Hepatocyte (in vitro differentiated cells): ENCODE results near the gene CFAP70. TPM values are rescaled to one million over a fixed set of nuclear protein-coding genes. Genes with fewer than 3 reads are reported as not detected.

Source experiments
- DNase-seq: peaks from one replicate; pipeline ENCODE4 v3.0.0-alpha.2; 2016; ENCODE audit warnings: low spot score
- H2AFZ ChIP-seq: fragments of 200-600 bp; sonication (generic); 2 replicates; pipeline ENCODE4 v1.6.0; 2016; ENCODE audit warnings: antibody characterized with exemption, mild to moderate bottlenecking
- H3K27ac ChIP-seq: fragments of 200-600 bp; sonication (generic); 2 replicates; pipeline ENCODE4 v1.5.1; 2016; ENCODE audit warnings: mild to moderate bottlenecking
- H3K27me3 ChIP-seq: fragments of 200-600 bp; sonication (generic); 2 replicates; pipeline ENCODE4 v1.6.1; 2016
- H3K36me3 ChIP-seq: fragments of 200-600 bp; sonication (generic); replicated peaks from 2 replicates; pipeline ENCODE4 v1.5.1; 2016; ENCODE audit warnings: low read depth; ENCODE audit not compliant: insufficient read depth
- H3K4me1 ChIP-seq: fragments of 200-600 bp; sonication (generic); 2 replicates; pipeline ENCODE4 v1.5.1; 2016; ENCODE audit warnings: mild to moderate bottlenecking, moderate library complexity; ENCODE audit not compliant: insufficient read depth
- H3K4me2 ChIP-seq: fragments of 200-600 bp; sonication (generic); 2 replicates; pipeline ENCODE4 v1.6.0; 2016
- H3K4me3 ChIP-seq: fragments of 200-600 bp; sonication (generic); 2 replicates; pipeline ENCODE4 v1.5.1; 2016; ENCODE audit warnings: mild to moderate bottlenecking
- H3K79me2 ChIP-seq: fragments of 200-600 bp; sonication (generic); 2 replicates; pipeline ENCODE4 v1.6.0; 2017; ENCODE audit warnings: mild to moderate bottlenecking
- H3K9me2 ChIP-seq: fragments of 200-600 bp; sonication (generic); replicated peaks from 2 replicates; pipeline ENCODE4 v1.6.0; 2017; ENCODE audit warnings: mild to moderate bottlenecking; ENCODE audit not compliant: insufficient read depth
- H3K9me3 ChIP-seq: fragments of 200-600 bp; sonication (generic); 2 replicates; pipeline ENCODE4 v1.5.1; 2016; ENCODE audit warnings: low read depth, mild to moderate bottlenecking
- H4K20me1 ChIP-seq: fragments of 200-600 bp; sonication (generic); 2 replicates; pipeline ENCODE4 v1.6.0; 2016; ENCODE audit warnings: mild to moderate bottlenecking; ENCODE audit not compliant: insufficient read depth, poor library complexity, severe bottlenecking
- EZH2 ChIP-seq: fragments of 200-600 bp; sonication (generic); IDR thresholded peaks from 2 replicates; pipeline ENCODE4 v1.6.1; 2016; ENCODE audit warnings: antibody characterized with exemption, mild to moderate bottlenecking, borderline replicate concordance
- EZH2phosphoT487 ChIP-seq: fragments of 200-600 bp; sonication (generic); IDR thresholded peaks from one replicate; pipeline ENCODE4 v1.6.1; 2018; ENCODE audit warnings: antibody characterized with exemption, mild to moderate bottlenecking, low read depth, moderate library complexity; ENCODE audit not compliant: unreplicated experiment, severe bottlenecking
- WGBS: methylation state at CpG from one replicate; pipeline ENCODE4 v1.1.6; 2016; ENCODE audit warnings: low lambda C conversion rate; ENCODE audit errors: missing lambda C conversion rate; 5-methylcytosine and 5-hydroxymethylcytosine counted together
- polyA plus RNA-seq: library from polyadenylated mRNA; unstranded; fragments of >200 nt; fragmentation: Nextera tagmentation; extraction: Ambion mirVana; gene quantifications from 2 replicates; pipeline ENCODE4 v1.2.1, GENCODE V29; 2016
- total RNA-seq: library from RNA; depleted of rRNA; stranded (reverse); fragments of >200 nt; gene quantifications from 2 replicates; pipeline ENCODE4 v1.2.3, GENCODE V29; 2014
- TF ChIP-seq, protein P1 (sequence below): fragments of 200-600 bp; sonication (generic); IDR thresholded peaks from 2 replicates; pipeline ENCODE4 v1.5.1; 2016; ENCODE audit warnings: antibody characterized with exemption, mild to moderate bottlenecking; ENCODE audit not compliant: poor library complexity

The CFAP70 gene
- total and polyA plus RNA-seq, 2 experiments from 2014 or later = 1.6 to 3.9 TPM

DNA sequence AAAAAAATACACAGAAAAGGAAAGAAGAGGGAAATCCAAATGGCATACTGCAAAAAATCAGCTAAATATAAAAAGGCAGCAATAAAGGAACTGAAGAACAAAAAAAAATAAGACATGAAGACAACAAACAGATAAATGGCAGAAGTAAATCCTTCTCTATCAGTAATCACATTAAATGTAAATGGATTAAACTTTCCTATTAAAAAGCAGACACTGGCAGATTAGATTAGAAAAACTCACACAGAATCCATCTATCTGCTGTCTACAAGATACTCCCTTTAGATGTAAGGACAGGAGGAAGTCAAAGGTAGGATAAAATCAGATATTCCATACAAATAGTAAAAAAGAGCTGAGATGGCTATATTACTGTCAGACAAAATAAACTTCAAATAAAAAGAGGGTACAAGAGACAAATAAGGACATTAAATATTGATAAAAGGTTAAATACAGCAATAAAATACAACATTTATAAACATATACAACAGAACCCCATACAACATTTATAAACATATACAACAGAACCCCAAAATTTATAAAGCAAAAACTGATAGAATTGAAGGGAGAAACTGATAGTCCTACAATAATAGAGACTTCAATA, 51.4 kb downstream of the CFAP70 start:
- H2AFZ ChIP-seq = no peak overlapping the region
- no peaks in the 10 kb centered on the region for H3K9me2 ChIP-seq
- H3K4me2 ChIP-seq = no peak overlapping the region
- no peak for DNase-seq
- peaks cover 15% of the 10 kb centered on the region for H3K9me3 ChIP-seq
- no peak overlapping the region for H3K4me3 ChIP-seq
- no peaks in the 10 kb centered on the region for H4K20me1 ChIP-seq
- H3K4me1 ChIP-seq = no peaks in the 10 kb centered on the region
- TF ChIP-seq EZH2phosphoT487 (no peak), EZH2 (no peak)
- TF ChIP-seq, protein P1, sequence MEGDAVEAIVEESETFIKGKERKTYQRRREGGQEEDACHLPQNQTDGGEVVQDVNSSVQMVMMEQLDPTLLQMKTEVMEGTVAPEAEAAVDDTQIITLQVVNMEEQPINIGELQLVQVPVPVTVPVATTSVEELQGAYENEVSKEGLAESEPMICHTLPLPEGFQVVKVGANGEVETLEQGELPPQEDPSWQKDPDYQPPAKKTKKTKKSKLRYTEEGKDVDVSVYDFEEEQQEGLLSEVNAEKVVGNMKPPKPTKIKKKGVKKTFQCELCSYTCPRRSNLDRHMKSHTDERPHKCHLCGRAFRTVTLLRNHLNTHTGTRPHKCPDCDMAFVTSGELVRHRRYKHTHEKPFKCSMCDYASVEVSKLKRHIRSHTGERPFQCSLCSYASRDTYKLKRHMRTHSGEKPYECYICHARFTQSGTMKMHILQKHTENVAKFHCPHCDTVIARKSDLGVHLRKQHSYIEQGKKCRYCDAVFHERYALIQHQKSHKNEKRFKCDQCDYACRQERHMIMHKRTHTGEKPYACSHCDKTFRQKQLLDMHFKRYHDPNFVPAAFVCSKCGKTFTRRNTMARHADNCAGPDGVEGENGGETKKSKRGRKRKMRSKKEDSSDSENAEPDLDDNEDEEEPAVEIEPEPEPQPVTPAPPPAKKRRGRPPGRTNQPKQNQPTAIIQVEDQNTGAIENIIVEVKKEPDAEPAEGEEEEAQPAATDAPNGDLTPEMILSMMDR = no peak
- H3K27ac ChIP-seq = no peak overlapping the region
- no peaks in the 10 kb centered on the region for H3K79me2 ChIP-seq
- no peaks in the 10 kb centered on the region for H3K36me3 ChIP-seq
- H3K27me3 ChIP-seq = no peaks in the 10 kb centered on the region

DNA sequence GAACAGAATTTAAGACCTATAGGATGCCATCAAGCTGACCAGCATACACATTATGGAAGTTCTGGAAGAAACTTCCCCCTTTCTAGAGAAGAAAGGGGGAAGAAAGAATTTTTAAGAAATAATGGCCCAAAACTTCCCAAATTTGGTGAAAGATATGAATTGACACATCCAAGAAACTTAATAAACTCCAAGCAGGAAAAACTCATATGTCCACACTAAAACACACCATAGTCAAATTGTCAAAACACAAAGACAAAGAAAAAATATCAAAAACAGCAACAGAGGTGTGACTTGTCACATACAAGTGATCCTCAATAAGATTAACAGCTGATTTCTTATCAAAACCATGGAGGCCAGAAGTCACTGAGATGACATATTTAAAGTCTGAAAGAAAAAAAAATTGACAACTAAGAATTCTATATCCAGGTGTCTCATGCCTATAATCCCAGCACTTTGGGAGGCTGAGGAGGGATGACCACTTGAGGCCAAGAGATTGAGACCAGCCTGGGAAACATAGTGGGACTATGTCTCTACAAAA, 52.4 kb downstream of the CFAP70 start:
- Histone ChIP-seq H3K4me3 (no peak overlapping the region), H3K27me3 (no peaks in the 10 kb centered on the region), H3K4me2 (no peak overlapping the region), H3K27ac (no peak overlapping the region), H4K20me1 (no peaks in the 10 kb centered on the region), H3K36me3 (no peaks in the 10 kb centered on the region), H3K4me1 (no peaks in the 10 kb centered on the region), H3K9me2 (no peaks in the 10 kb centered on the region), H3K79me2 (no peaks in the 10 kb centered on the region), H3K9me3 (peaks cover 15% of the 10 kb centered on the region), H2AFZ (no peak overlapping the region)
- no peak for DNase-seq
- TF ChIP-seq EZH2phosphoT487 (no peak), EZH2 (no peak)
- TF ChIP-seq, protein P1 = no peak

DNA sequence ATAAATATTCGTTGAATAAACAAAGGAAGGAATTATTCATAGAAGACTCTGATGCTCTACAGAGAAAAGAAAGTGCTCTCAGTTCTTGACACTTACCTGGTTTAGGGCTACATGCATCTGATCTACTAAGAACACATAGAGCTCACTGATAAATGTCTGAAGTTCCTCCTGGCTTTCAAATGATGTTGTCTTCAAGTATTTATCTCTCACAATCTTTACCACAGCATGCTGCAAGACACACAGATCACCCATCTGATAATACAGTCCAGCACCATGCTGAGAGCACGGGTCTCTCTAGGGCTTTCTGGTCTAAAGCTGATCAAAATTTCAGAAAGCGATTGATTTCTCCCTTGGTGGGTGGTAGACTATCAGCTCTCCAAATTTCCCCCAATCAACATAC, 61.7 kb downstream of the CFAP70 start:
- no peak overlapping the region for H3K4me2 ChIP-seq
- no peaks in the 10 kb centered on the region for H3K27me3 ChIP-seq
- WGBS = 74% methylated on average over 3 of the region's 3 CpGs
- no peak overlapping the region for H2AFZ ChIP-seq
- no peaks in the 10 kb centered on the region for H4K20me1 ChIP-seq
- no peaks in the 10 kb centered on the region for H3K79me2 ChIP-seq
- TF ChIP-seq EZH2 (no peak), EZH2phosphoT487 (no peak)
- TF ChIP-seq, protein P1 = no peak
- no peaks in the 10 kb centered on the region for H3K4me1 ChIP-seq
- H3K9me2 ChIP-seq = no peaks in the 10 kb centered on the region
- H3K9me3 ChIP-seq = no peaks in the 10 kb centered on the region
- no peaks in the 10 kb centered on the region for H3K36me3 ChIP-seq
- no peak overlapping the region for H3K27ac ChIP-seq
- DNase-seq = no peak
- H3K4me3 ChIP-seq = no peak overlapping the region
